GM06990 (cell line): ENCODE measurements around the gene SEMA3F.

Experiments
- DNase-seq: peaks from one replicate; pipeline ENCODE4 v3.0.0-alpha.2; 2011; ENCODE audit not compliant: insufficient read length; ENCODE audit errors: extremely low read depth
- H3K27me3 ChIP-seq: replicated peaks from 2 replicates; pipeline ENCODE4 v1.6.0; 2011; ENCODE audit warnings: low read length; ENCODE audit not compliant: control insufficient read depth, insufficient read depth
- H3K36me3 ChIP-seq: 2 replicates; pipeline ENCODE4 v1.5.1; 2011; ENCODE audit warnings: low read length; ENCODE audit not compliant: control insufficient read depth, insufficient read depth
- H3K4me3 ChIP-seq: replicated peaks from 2 replicates; pipeline ENCODE4 v1.5.1; 2011; ENCODE audit warnings: low read depth, mild to moderate bottlenecking, control low read depth, low read length
- TF ChIP-seq, protein P1 (sequence below): IDR thresholded peaks from 2 replicates; pipeline ENCODE4 v1.5.1; 2011; ENCODE audit warnings: low read length, control low read depth, mild to moderate bottlenecking, inconsistent platforms; ENCODE audit not compliant: insufficient read depth, poor library complexity, severe bottlenecking

The SEMA3F gene

DNA sequence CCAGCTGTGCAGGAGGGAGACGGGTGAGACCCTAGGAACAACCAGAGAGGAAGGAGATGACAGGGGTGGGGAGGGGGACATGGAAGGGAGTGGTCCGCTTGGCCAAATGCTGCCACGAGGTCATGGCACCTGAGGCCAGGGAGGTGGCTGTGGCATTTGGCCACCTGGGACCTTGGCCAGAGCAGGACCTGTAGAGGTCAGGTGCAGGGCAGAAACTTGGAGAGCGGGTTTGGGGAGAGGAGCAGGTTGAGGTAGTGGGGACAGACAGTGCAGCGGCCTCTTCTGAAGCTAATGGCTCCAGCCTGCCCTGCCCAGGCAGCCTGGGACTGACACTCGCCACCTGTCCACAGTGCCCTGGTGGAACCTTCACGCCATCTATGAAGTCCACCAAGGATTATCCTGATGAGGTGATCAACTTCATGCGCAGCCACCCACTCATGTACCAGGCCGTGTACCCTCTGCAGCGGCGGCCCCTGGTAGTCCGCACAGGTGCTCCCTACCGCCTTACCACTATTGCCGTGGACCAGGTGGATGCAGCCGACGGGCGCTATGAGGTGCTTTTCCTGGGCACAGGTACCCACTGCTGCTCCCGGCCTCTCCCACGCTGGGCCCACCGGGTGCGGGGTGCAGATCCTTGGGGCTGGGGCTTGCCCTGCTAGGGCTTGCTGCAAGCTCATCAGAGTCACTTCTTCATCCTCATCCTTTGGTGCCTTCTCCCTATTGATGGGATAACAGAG lies 29.3 kb downstream of the SEMA3F start:
- no peak for DNase-seq
- TF ChIP-seq, protein P1, sequence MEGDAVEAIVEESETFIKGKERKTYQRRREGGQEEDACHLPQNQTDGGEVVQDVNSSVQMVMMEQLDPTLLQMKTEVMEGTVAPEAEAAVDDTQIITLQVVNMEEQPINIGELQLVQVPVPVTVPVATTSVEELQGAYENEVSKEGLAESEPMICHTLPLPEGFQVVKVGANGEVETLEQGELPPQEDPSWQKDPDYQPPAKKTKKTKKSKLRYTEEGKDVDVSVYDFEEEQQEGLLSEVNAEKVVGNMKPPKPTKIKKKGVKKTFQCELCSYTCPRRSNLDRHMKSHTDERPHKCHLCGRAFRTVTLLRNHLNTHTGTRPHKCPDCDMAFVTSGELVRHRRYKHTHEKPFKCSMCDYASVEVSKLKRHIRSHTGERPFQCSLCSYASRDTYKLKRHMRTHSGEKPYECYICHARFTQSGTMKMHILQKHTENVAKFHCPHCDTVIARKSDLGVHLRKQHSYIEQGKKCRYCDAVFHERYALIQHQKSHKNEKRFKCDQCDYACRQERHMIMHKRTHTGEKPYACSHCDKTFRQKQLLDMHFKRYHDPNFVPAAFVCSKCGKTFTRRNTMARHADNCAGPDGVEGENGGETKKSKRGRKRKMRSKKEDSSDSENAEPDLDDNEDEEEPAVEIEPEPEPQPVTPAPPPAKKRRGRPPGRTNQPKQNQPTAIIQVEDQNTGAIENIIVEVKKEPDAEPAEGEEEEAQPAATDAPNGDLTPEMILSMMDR, result no peak
- no peaks in the 10 kb centered on the region for H3K36me3 ChIP-seq
- no peaks in the 10 kb centered on the region; the same call in 1 of the 2 replicates for H3K27me3 ChIP-seq
- H3K4me3 ChIP-seq, result no peak overlapping the region

GRCh38 chr3:50185230-50185629 lies 30.1 kb downstream of the SEMA3F start:
- no peaks in the 10 kb centered on the region for H3K36me3 ChIP-seq
- no peaks in the 10 kb centered on the region; the same call in 1 of the 2 replicates for H3K27me3 ChIP-seq
- TF ChIP-seq, protein P1, result no peak
- DNase-seq, result no peak
- H3K4me3 ChIP-seq, result no peak overlapping the region

DNA sequence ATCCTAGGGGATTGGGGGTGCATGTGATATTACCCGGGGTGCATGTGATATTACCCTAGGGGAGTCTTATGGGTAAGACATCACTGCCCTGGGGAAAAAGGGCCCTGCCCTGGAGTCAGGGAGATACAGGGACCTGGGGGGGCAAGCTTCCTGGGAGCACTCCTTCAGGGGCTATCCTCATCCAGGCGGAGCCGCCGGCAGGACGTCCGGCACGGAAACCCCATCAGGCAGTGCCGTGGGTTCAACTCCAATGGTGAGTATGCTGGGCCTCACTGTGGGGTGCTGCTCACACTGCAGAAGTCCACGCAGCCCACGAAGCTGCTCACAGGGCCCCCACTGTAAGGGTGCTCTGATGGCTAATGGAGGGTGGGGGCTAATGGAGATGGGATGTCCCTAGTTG lies 31.0 kb downstream of the SEMA3F start:
- Histone ChIP-seq H3K36me3 (no peaks in the 10 kb centered on the region), H3K4me3 (no peak overlapping the region), H3K27me3 (no peaks in the 10 kb centered on the region; the same call in 1 of the 2 replicates)
- TF ChIP-seq, protein P1, result no peak
- DNase-seq, result no peak

DNA sequence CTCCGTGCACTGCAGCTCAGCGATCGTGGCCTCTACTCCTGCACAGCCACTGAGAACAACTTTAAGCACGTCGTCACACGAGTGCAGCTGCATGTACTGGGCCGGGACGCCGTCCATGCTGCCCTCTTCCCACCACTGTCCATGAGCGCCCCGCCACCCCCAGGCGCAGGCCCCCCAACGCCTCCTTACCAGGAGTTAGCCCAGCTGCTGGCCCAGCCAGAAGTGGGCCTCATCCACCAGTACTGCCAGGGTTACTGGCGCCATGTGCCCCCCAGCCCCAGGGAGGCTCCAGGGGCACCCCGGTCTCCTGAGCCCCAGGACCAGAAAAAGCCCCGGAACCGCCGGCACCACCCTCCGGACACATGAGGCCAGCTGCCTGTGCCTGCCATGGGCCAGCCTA lies 32.6 kb downstream of the SEMA3F start:
- DNase-seq, result no peak
- Histone ChIP-seq H3K4me3 (no peak overlapping the region), H3K36me3 (no peaks in the 10 kb centered on the region), H3K27me3 (no peaks in the 10 kb centered on the region; the same call in 1 of the 2 replicates)
- TF ChIP-seq, protein P1, result no peak

- DNase-seq, result no peak
- Histone ChIP-seq H3K4me3 (no peak overlapping the region), H3K36me3 (no peaks in the 10 kb centered on the region), H3K27me3 (no peaks in the 10 kb centered on the region; the same call in 1 of the 2 replicates)
- TF ChIP-seq, protein P1, result peak; percentile 71
Measured at GRCh38 chr3:50189274-50189673, 34.1 kb downstream of the SEMA3F start.
